ENCODE results near the gene COPZ1. TPM values are rescaled to one million over a fixed set of nuclear protein-coding genes. Genes with fewer than 3 reads are reported as not detected.

Gene COPZ1
- total and polyA plus RNA-seq, 9 of the 15 experiments (the other 6 are each of a cell fraction or from before 2014, with no cell fraction given) = 137 to 487 (median 233) TPM

GRCh38 chr12:54324617-54325441, at the start of gene COPZ1 (continued):
- peak; percentile 91 to 94 for TF ChIP-seq RAD21 (CRISPR knock-in tag; conservative IDR thresholded peaks at IDR 0.05 in 1 of 2, IDR thresholded peaks at IDR 0.05 in 1 of 2)
- no peak for TF ChIP-seq ZFP30 (CRISPR knock-in tag; IDR thresholded peaks at IDR 0.05; ENCODE audit: borderline replicate concordance)
- TF ChIP-seq ARID4B (CRISPR knock-in tag; IDR thresholded peaks at IDR 0.05) = peak; percentile 74
- no peak for TF ChIP-seq ZNF12 (CRISPR knock-in tag; IDR thresholded peaks at IDR 0.05)
- TF ChIP-seq JUN (IDR thresholded peaks at IDR 0.05; ENCODE audit: borderline replicate concordance, low read depth, low read length) = no peak
- TF ChIP-seq JUN (CRISPR knock-in tag; IDR thresholded peaks at IDR 0.05; ENCODE audit: borderline replicate concordance) = no peak
- TF ChIP-seq POLR3G (IDR thresholded peaks at IDR 0.05; ENCODE audit: extremely low read depth, insufficient read length, insufficient replicate concordance) = no peak
- no peak for TF ChIP-seq ZNF395 (CRISPR knock-in tag; IDR thresholded peaks at IDR 0.05)
- TF ChIP-seq ZNF41 (CRISPR knock-in tag; conservative IDR thresholded peaks at IDR 0.05) = 0 out of 2 replicates have a peak, but pooled peaks have one; percentile 32
- TF ChIP-seq ZBTB26 (CRISPR knock-in tag; IDR thresholded peaks at IDR 0.05) = peak; percentile 95
- 0 out of 2 replicates have a peak, but pooled peaks have one; percentile 42 for TF ChIP-seq TRIM28 (IDR thresholded peaks at IDR 0.05)
- no peak for TF ChIP-seq ZBTB5 (IDR thresholded peaks at IDR 0.05)
- TF ChIP-seq MAFK (IDR thresholded peaks at IDR 0.05; ENCODE audit: low read length) = peak; percentile 49
- TF ChIP-seq GTF2F1 (IDR thresholded peaks at IDR 0.05; ENCODE audit: low read depth, low read length) = no peak
- no peak for TF ChIP-seq ZFP91 (CRISPR knock-in tag; IDR thresholded peaks at IDR 0.05)
